Mesenchymal stem cell (in vitro differentiated cells and primary cell): ENCODE results near the gene DNAH9.

Experiments
- DNase-seq: peaks from one replicate; pipeline ENCODE4 v3.0.0-alpha.2; 2013
- H2AFZ ChIP-seq: one replicate; pipeline ENCODE4 v1.6.1; 2013; ENCODE audit warnings: low read depth, mild to moderate bottlenecking, control low read depth, inconsistent platforms, low read length, moderate library complexity
- H2AK5ac ChIP-seq: 2 replicates; pipeline ENCODE4 v1.6.1; 2013; ENCODE audit warnings: low read length, moderate library complexity, mild to moderate bottlenecking, inconsistent platforms; ENCODE audit not compliant: severe bottlenecking
- H2BK120ac ChIP-seq: one replicate; pipeline ENCODE4 v1.6.1; 2013; ENCODE audit warnings: low read depth, mild to moderate bottlenecking, inconsistent platforms, low read length, moderate library complexity
- H2BK12ac ChIP-seq, 2 experiments: one replicate each; pipeline ENCODE4 v1.6.1; 2013; ENCODE audit warnings: inconsistent platforms in 2 of 2, low read length in 2 of 2, mild to moderate bottlenecking in 2 of 2, moderate library complexity in 2 of 2, control low read depth in 1 of 2
- H2BK15ac ChIP-seq: one replicate; pipeline ENCODE4 v1.6.1; 2013; ENCODE audit warnings: mild to moderate bottlenecking, low read depth, inconsistent platforms; ENCODE audit not compliant: poor library complexity, severe bottlenecking
- H2BK5ac ChIP-seq: 2 replicates; pipeline ENCODE4 v1.6.1; 2013; ENCODE audit warnings: low read depth, mild to moderate bottlenecking, low read length, control low read depth, inconsistent platforms; ENCODE audit not compliant: poor library complexity, severe bottlenecking
- H3K14ac ChIP-seq, 2 experiments: one replicate each; pipeline ENCODE4 v1.6.1; 2013; ENCODE audit warnings: inconsistent platforms in 2 of 2, low read length in 2 of 2, control low read depth in 1 of 2, mild to moderate bottlenecking in 1 of 2, moderate library complexity in 1 of 2
- H3K18ac ChIP-seq, 2 experiments: one replicate each; pipeline ENCODE4 v1.6.1; 2013; ENCODE audit warnings: inconsistent platforms in 2 of 2, low read length in 2 of 2, control low read depth in 1 of 2, low read depth in 1 of 2, mild to moderate bottlenecking in 1 of 2
- H3K23ac ChIP-seq, 2 experiments: one replicate each; pipeline ENCODE4 v1.6.1; 2013; ENCODE audit warnings: inconsistent platforms in 2 of 2, low read length in 2 of 2, mild to moderate bottlenecking in 2 of 2, moderate library complexity in 2 of 2, control low read depth in 1 of 2
- H3K27ac ChIP-seq: 2 replicates; pipeline ENCODE4 v1.5.1; 2013; ENCODE audit warnings: mild to moderate bottlenecking, moderate library complexity, low read length, control low read depth, inconsistent platforms; ENCODE audit not compliant: poor library complexity, severe bottlenecking
- H3K27me3 ChIP-seq, 2 experiments: 2 replicates each; pipeline versions ENCODE4 v1.6.1 to v1.7.0; 2013; ENCODE audit warnings: low read length in 2 of 2, mild to moderate bottlenecking in 2 of 2, moderate library complexity in 2 of 2, control low read depth in 1 of 2, inconsistent platforms in 1 of 2; ENCODE audit not compliant: control insufficient read depth in 1 of 2, insufficient read depth in 1 of 2
- H3K36me3 ChIP-seq, 2 experiments: 2 replicates each; pipeline versions ENCODE4 v1.6.1 to v1.7.0; 2013; ENCODE audit warnings: low read length in 2 of 2, control low read depth in 1 of 2, inconsistent platforms in 1 of 2, low read depth in 1 of 2, mild to moderate bottlenecking in 1 of 2; ENCODE audit not compliant: insufficient read depth in 2 of 2, control insufficient read depth in 1 of 2
- H3K4ac ChIP-seq, 2 experiments: one replicate each; pipeline ENCODE4 v1.6.1; 2013; ENCODE audit warnings: inconsistent platforms in 2 of 2, low read length in 2 of 2, mild to moderate bottlenecking in 2 of 2, moderate library complexity in 2 of 2, control low read depth in 1 of 2, low read depth in 1 of 2
- H3K4me1 ChIP-seq: 2 replicates; pipeline ENCODE4 v1.6.1; 2013; ENCODE audit warnings: low read depth, low read length, control low read depth; ENCODE audit not compliant: control insufficient read depth, insufficient read depth
- H3K4me2 ChIP-seq: 2 replicates; pipeline ENCODE4 v1.6.1; 2013; ENCODE audit warnings: low read length, mild to moderate bottlenecking, inconsistent platforms; ENCODE audit not compliant: poor library complexity, severe bottlenecking
- H3K4me3 ChIP-seq, 2 experiments: 2 replicates each; pipeline versions ENCODE4 v1.5.1 to v1.7.0; 2013; ENCODE audit warnings: low read length in 2 of 2, mild to moderate bottlenecking in 2 of 2, control low read depth in 1 of 2, low read depth in 1 of 2; ENCODE audit not compliant: insufficient read depth in 1 of 2
- H3K79me1 ChIP-seq: replicated peaks from 2 replicates; pipeline ENCODE4 v1.6.1; 2013; ENCODE audit warnings: mild to moderate bottlenecking, control low read depth, low read length, inconsistent platforms; ENCODE audit not compliant: poor library complexity, severe bottlenecking
- H3K9ac ChIP-seq: 2 replicates; pipeline ENCODE4 v1.7.0; 2013; ENCODE audit warnings: mild to moderate bottlenecking, low read length, moderate library complexity
- H3K9me3 ChIP-seq: 2 replicates; pipeline ENCODE4 v1.7.0; 2013; ENCODE audit warnings: mild to moderate bottlenecking, low read length; ENCODE audit not compliant: control insufficient read depth
- H4K8ac ChIP-seq: one replicate; pipeline ENCODE4 v1.6.1; 2013; ENCODE audit warnings: inconsistent platforms, mild to moderate bottlenecking, low read length, moderate library complexity
- H4K91ac ChIP-seq: one replicate; pipeline ENCODE4 v1.6.1; 2013; ENCODE audit warnings: mild to moderate bottlenecking, low read length, inconsistent platforms
- WGBS: methylation state at CpG from one replicate; pipeline ENCODE4 v1.1.7; 2013; ENCODE audit warnings: mixed read lengths; 5-methylcytosine and 5-hydroxymethylcytosine counted together

The DNAH9 gene

DNA sequence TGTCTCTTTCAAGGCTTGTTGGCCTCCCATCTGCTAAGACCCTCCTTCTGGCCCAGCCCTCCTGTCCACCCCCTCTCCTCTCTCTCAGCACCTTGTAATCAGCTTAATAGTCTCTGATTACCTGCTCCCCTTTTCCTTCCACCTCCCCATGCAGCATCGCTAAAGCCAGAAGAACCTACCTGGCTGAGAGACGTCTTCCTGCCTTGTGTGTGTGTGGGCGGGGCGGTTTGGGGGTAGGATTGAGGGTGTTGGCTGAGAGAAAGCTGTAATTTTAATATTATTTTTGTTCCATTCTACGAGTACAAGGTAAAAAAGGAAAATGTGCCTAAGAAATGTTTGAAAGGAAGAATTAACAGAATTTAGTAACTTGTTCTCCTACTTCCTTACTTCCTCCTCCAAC is 3.4 kb downstream of the DNAH9 start:
- no peak overlapping the region for H4K91ac ChIP-seq
- H3K27me3 ChIP-seq, result peaks cover 14 to 16% of the 10 kb centered on the region in 2 experiments
- H3K4me2 ChIP-seq, result no peak overlapping the region
- no peak overlapping the region for H2AFZ ChIP-seq
- WGBS, result 77% methylated on average over 4 of the region's 5 CpGs
- no peak for DNase-seq
- no peak overlapping the region for H2BK15ac ChIP-seq
- H2BK120ac ChIP-seq, result no peak overlapping the region
- no peaks in the 10 kb centered on the region for H3K36me3 ChIP-seq
- no peak overlapping the region for H2BK12ac ChIP-seq
- no peak overlapping the region for H3K4ac ChIP-seq
- no peaks in the 10 kb centered on the region for H3K9me3 ChIP-seq
- no peak overlapping the region for H3K18ac ChIP-seq
- H3K27ac ChIP-seq, result no peak overlapping the region
- H3K9ac ChIP-seq, result no peak overlapping the region
- H3K4me1 ChIP-seq, result peaks cover 7% of the 10 kb centered on the region
- H3K4me3 ChIP-seq, result no peak overlapping the region
- no peak overlapping the region for H2BK5ac ChIP-seq
- H4K8ac ChIP-seq, result no peak overlapping the region
- no peak overlapping the region for H3K14ac ChIP-seq
- H3K23ac ChIP-seq, result no peak overlapping the region
- H3K79me1 ChIP-seq, result no peaks in the 10 kb centered on the region
- H2AK5ac ChIP-seq, result no peak overlapping the region

DNA sequence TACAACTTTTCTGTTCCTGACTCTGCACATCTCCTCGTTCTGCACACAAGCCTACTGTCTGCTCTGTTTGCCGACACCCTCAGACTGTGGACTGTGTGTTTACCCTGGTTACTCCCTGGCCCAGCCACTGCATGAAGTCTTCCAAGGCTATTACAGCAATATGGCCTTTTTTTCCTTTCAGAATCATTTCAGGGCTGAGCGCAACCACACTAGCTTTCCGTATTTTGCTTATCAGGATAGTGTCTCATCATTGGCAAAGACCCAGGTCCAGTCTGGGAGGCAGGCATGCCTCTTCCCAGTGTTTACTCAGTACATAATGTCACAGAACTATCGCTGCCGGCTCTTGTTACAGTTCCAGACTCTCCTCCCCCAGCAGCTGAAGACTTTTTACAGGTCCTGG is 10.1 kb downstream of the DNAH9 start:
- Histone ChIP-seq H3K9me3 (no peaks in the 10 kb centered on the region), H3K36me3 (no peaks in the 10 kb centered on the region), H2AK5ac (no peak overlapping the region), H4K91ac (no peak overlapping the region), H2BK5ac (no peak overlapping the region), H2BK15ac (no peak overlapping the region), H4K8ac (no peak overlapping the region), H2BK12ac (no peak overlapping the region), H3K4me2 (no peak overlapping the region), H3K4me3 (no peak overlapping the region), H2BK120ac (no peak overlapping the region), H3K27ac (no peak overlapping the region), H2AFZ (no peak overlapping the region), H3K79me1 (no peaks in the 10 kb centered on the region), H3K27me3 (no peaks in the 10 kb centered on the region), H3K9ac (peak overlapping the region; percentile 0), H3K4ac (no peak overlapping the region), H3K14ac (no peak overlapping the region), H3K4me1 (no peaks in the 10 kb centered on the region), H3K18ac (no peak overlapping the region), H3K23ac (no peak overlapping the region)
- DNase-seq, result no peak
- WGBS, result 47% methylated on average over 5 of the region's 6 CpGs

DNA sequence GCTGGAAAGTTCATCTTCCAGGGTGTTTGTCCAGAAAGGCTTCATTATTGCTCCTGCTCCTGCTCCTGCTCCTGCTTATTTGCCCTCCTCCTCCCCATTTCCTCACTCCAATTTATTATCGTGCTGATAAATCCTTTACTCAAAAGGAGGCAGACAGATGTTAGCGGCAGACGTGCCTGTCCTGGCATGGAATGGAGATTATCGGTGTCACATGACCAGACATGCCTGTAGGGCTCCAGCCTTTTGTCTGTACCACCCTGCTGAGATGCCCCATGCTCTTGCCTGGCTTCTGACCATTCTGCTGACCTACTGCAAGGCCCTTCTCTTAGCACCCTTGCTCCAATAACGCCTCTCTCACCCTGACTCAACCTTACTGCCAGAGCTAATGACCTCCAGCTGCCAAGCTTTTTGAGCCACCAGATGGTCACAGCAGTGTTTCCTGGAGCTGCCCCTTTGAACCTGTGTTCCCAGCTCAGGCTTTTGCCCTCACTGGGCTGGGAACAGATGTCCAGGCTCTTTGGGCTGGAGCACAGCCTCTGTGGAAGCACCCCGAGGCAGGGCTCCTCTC is 12.8 kb downstream of the DNAH9 start:
- Histone ChIP-seq H3K4ac (no peak overlapping the region), H3K9ac (no peak overlapping the region), H2BK15ac (no peak overlapping the region), H3K4me3 (no peak overlapping the region), H3K36me3 (no peaks in the 10 kb centered on the region), H3K27ac (no peak overlapping the region), H2BK120ac (no peak overlapping the region), H2BK5ac (no peak overlapping the region), H3K27me3 (no peaks in the 10 kb centered on the region), H2BK12ac (no peak overlapping the region), H2AK5ac (no peak overlapping the region), H3K23ac (no peak overlapping the region), H3K18ac (no peak overlapping the region), H3K9me3 (no peaks in the 10 kb centered on the region), H4K8ac (no peak overlapping the region), H3K14ac (no peak overlapping the region), H3K4me1 (no peaks in the 10 kb centered on the region), H4K91ac (no peak overlapping the region), H3K79me1 (no peaks in the 10 kb centered on the region), H3K4me2 (no peak overlapping the region), H2AFZ (no peak overlapping the region)
- DNase-seq, result no peak
- 24% methylated on average over 6 of the region's 6 CpGs for WGBS

GRCh38 chr17:11612956-11613355 is 14.7 kb downstream of the DNAH9 start:
- Histone ChIP-seq H2BK15ac (no peak overlapping the region), H3K4me2 (no peak overlapping the region), H2BK5ac (no peak overlapping the region), H3K14ac (no peak overlapping the region), H4K8ac (no peak overlapping the region), H3K4ac (no peak overlapping the region), H3K36me3 (no peaks in the 10 kb centered on the region), H3K4me1 (no peaks in the 10 kb centered on the region), H3K4me3 (no peak overlapping the region), H2BK12ac (no peak overlapping the region), H4K91ac (no peak overlapping the region), H3K9me3 (no peaks in the 10 kb centered on the region), H3K9ac (no peak overlapping the region), H2BK120ac (no peak overlapping the region), H3K23ac (no peak overlapping the region), H3K18ac (no peak overlapping the region), H2AFZ (no peak overlapping the region), H3K79me1 (no peaks in the 10 kb centered on the region), H2AK5ac (no peak overlapping the region), H3K27ac (no peak overlapping the region), H3K27me3 (peaks cover 0 to 2% of the 10 kb centered on the region in 2 experiments)
- 54% methylated on average over 2 of the region's 2 CpGs for WGBS
- DNase-seq, result no peak
